K562 (cell line): ENCODE results near the gene LRP1. TPM values are rescaled to one million over a fixed set of nuclear protein-coding genes. Genes with fewer than 3 reads are reported as not detected.

Source experiments
- ATAC-seq: fragments of 200-7000 bp; cut with Tn5 transposase; 3 replicates; pipeline ENCODE4 v1.9.1; 2020; ENCODE audit warnings: moderate library complexity
- BruUV-seq: library from RNA; stranded (reverse); fragments of 400-500 nt; replicated peaks from 2 replicates; lab custom pipeline; 2021; lab: Mats Ljungman, UMichigan
- CTCF ChIA-PET: fragments of 300-600 bp; formaldehyde crosslinking; extraction: SDS; loops from one replicate; lab custom pipeline; 2021; ENCODE audit warnings: low intra/inter-chr PET ratio; lab: Yijun Ruan, JAX
- POLR2A ChIA-PET: fragments of 300-600, 350-650 bp; sonication (Branson Sonifier 250); formaldehyde crosslinking; extraction: SDS; loops from one replicate; lab custom pipeline; 2021; ENCODE audit warnings: antibody characterized with exemption, inconsistent platforms; lab: Yijun Ruan, JAX
- DNase-seq, 4 experiments: peaks; one replicate each; pipeline versions ENCODE4 v3.0.0 to v3.0.0-alpha.2; 2011 to 2018; ENCODE audit warnings: low spot score in 3 of 4, mixed read lengths in 3 of 4; ENCODE audit errors: extremely low read depth in 1 of 4
- FAIRE-seq: peaks from 2 replicates; lab custom pipeline; 2011; peaks lifted over from hg19 to GRCh38; lab: Jason Lieb, UNC
- H2AFZ ChIP-seq: 2 replicates; pipeline ENCODE4 v1.6.0; 2011; ENCODE audit warnings: low read depth, low read length, control low read depth, inconsistent platforms
- H3K27ac ChIP-seq: fragments of 200-600 bp; 3 replicates; pipeline ENCODE4 v1.8.0; 2011; ENCODE audit warnings: low read depth, mild to moderate bottlenecking, control low read depth, inconsistent platforms, low read length, moderate library complexity, mixed read lengths; ENCODE audit errors: extremely low read depth
- H3K27me3 ChIP-seq, 2 experiments: fragments of 300-600 bp in 1 of 2; 2 replicates in 1 of 2; 3 replicates in 1 of 2; pipeline versions ENCODE4 v1.6.0 to v1.8.0; 2011; ENCODE audit warnings: inconsistent platforms in 2 of 2, low read length in 2 of 2, mild to moderate bottlenecking in 1 of 2, mixed read lengths in 1 of 2, moderate library complexity in 1 of 2; ENCODE audit not compliant: control insufficient read depth in 2 of 2, insufficient read depth in 2 of 2
- H3K36me3 ChIP-seq: fragments of 300-600 bp; 3 replicates; pipeline ENCODE4 v1.8.0; 2011; ENCODE audit warnings: mild to moderate bottlenecking, low read length, inconsistent platforms; ENCODE audit not compliant: control insufficient read depth, insufficient read depth
- H3K4me1 ChIP-seq, 2 experiments: fragments of 200-600 bp in 1 of 2; replicated peaks in 1 of 2; 2 replicates in 1 of 2; 3 replicates in 1 of 2; pipeline versions ENCODE4 v1.5.1 to v1.8.0; 2011; ENCODE audit warnings: inconsistent platforms in 2 of 2, low read length in 2 of 2, mild to moderate bottlenecking in 1 of 2, mixed read lengths in 1 of 2, moderate library complexity in 1 of 2; ENCODE audit not compliant: control insufficient read depth in 2 of 2, insufficient read depth in 2 of 2
- H3K4me2 ChIP-seq: 2 replicates; pipeline ENCODE4 v1.6.1; 2011; ENCODE audit warnings: low read length, control low read depth, inconsistent platforms, mixed read lengths; ENCODE audit not compliant: insufficient read depth
- H3K4me3 ChIP-seq: fragments of 200-600 bp; sonication (generic), shearing (Covaris generic); 2 replicates; pipeline ENCODE4 v1.5.1; 2016; ENCODE audit warnings: control low read depth, inconsistent platforms
- H3K79me2 ChIP-seq: fragments of 200-600 bp; 3 replicates; pipeline ENCODE4 v1.8.0; 2011; ENCODE audit warnings: low read length, inconsistent platforms; ENCODE audit not compliant: control insufficient read depth, insufficient read depth
- H3K9ac ChIP-seq, 2 experiments: 2 replicates each; pipeline versions ENCODE4 v1.6.0 to v1.6.1; 2011; ENCODE audit warnings: low read depth in 2 of 2, low read length in 2 of 2, control low read depth in 1 of 2, inconsistent platforms in 1 of 2, mild to moderate bottlenecking in 1 of 2, mixed read lengths in 1 of 2; ENCODE audit not compliant: insufficient read depth in 1 of 2
- H3K9me1 ChIP-seq: one replicate; pipeline ENCODE4 v1.6.0; 2011; ENCODE audit warnings: inconsistent platforms, mild to moderate bottlenecking, low read length, moderate library complexity; ENCODE audit not compliant: control insufficient read depth, insufficient read depth
- H3K9me3 ChIP-seq: replicated peaks from 2 replicates; pipeline ENCODE4 v1.5.1; 2011; ENCODE audit warnings: low read depth, low read length, inconsistent platforms; ENCODE audit not compliant: control insufficient read depth, insufficient read depth
- H4K20me1 ChIP-seq: replicated peaks from 2 replicates; pipeline ENCODE4 v1.6.1; 2011; ENCODE audit warnings: low read length, inconsistent platforms, mixed read lengths; ENCODE audit not compliant: control insufficient read depth, insufficient read depth
- ARNT ChIP-seq, 2 experiments: fragments of 450-650 bp; IDR thresholded peaks; 2 replicates each; pipeline ENCODE4 v1.6.1; 2016; ENCODE audit warnings: mild to moderate bottlenecking in 1 of 2
- CBFA2T2 ChIP-seq: fragments of 450-650 bp; conservative IDR thresholded peaks from 2 replicates; pipeline ENCODE4 v1.6.1; 2017; ENCODE audit warnings: mild to moderate bottlenecking
- CEBPZ ChIP-seq: fragments of 150-350 bp; IDR thresholded peaks from 2 replicates; pipeline ENCODE4 v1.6.1; 2014; ENCODE audit warnings: low read depth, mild to moderate bottlenecking, low read length, borderline replicate concordance
- DPF2 ChIP-seq: fragments of 450-650 bp; IDR thresholded peaks from 2 replicates; pipeline ENCODE4 v1.6.1; 2016
- EGR1 ChIP-seq: fragments of 450-650 bp; conservative IDR thresholded peaks from 2 replicates; pipeline ENCODE4 v1.6.1; 2017; ENCODE audit warnings: mild to moderate bottlenecking
- KAT8 ChIP-seq: fragments of 450-650 bp; IDR thresholded peaks from 2 replicates; pipeline ENCODE4 v1.6.1; 2016; ENCODE audit warnings: low read depth, mild to moderate bottlenecking
- MBD2 ChIP-seq: sonication (generic); IDR thresholded peaks from 2 replicates; pipeline ENCODE4 v1.6.1; 2016; ENCODE audit warnings: low read depth, borderline replicate concordance
- NR2C1 ChIP-seq, 2 experiments: fragments of 450-650 bp; IDR thresholded peaks; 2 replicates each; pipeline ENCODE4 v1.6.1; 2017; ENCODE audit warnings: mild to moderate bottlenecking in 2 of 2, antibody characterized with exemption in 1 of 2, inconsistent platforms in 1 of 2, missing compliant biosample characterization in 1 of 2, missing genetic modification characterization in 1 of 2
- PKNOX1 ChIP-seq: fragments of 450-650 bp; IDR thresholded peaks from 2 replicates; pipeline ENCODE4 v1.6.1; 2016
- SIRT6 ChIP-seq: IDR thresholded peaks from one replicate; pipeline ENCODE4 v1.6.1; 2012; ENCODE audit warnings: low read depth, mild to moderate bottlenecking, control low read depth, inconsistent platforms, low read length, moderate library complexity
- WGBS: fragments of 100-300 bp; shearing (Covaris generic); methylation state at CpG from one replicate; pipeline ENCODE4 v1.1.6; 2016; ENCODE audit warnings: low coverage, mixed read lengths; ENCODE audit not compliant: insufficient coverage; ENCODE audit errors: missing lambda C conversion rate; 5-methylcytosine and 5-hydroxymethylcytosine counted together
- in situ Hi-C: fragments of 300-500 bp; cut with MboI; formaldehyde crosslinking; loops from 4 replicates; pipeline ENCODE4 v1.15.0; 2018; ENCODE audit warnings: inconsistent platforms, mixed read lengths
- intact Hi-C: fragments of 100-400 bp; cut with micrococcal nuclease; formaldehyde crosslinking; loops from 2 replicates; pipeline ENCODE4 v1.14.2; 2022
- polyA plus RNA-seq, 8 experiments: library from polyadenylated mRNA; depleted of rRNA in 4 of 8; stranded (reverse) in 5 of 8; unstranded in 3 of 8; fragments of >200 nt; fragmentation: Nextera tagmentation in 2 of 8; fragmentation: Illumina TruSeq in 1 of 8; extraction: Ambion mirVana in 2 of 8; extraction: Trizol in 1 of 8; gene quantifications; 2 replicates each; pipeline versions ENCODE4 v1.2.1 to v1.2.3, GENCODE V29; 2011 to 2014; ENCODE audit warnings: inconsistent platforms in 1 of 8, missing spikeins in 1 of 8
- total RNA-seq, 7 experiments: library from RNA; depleted of rRNA in 6 of 7; stranded (reverse); fragments of >200 nt in 6 of 7; fragmentation: Illumina TruSeq in 2 of 7; extraction: Trizol in 2 of 7; gene quantifications; 2 replicates each; pipeline versions ENCODE4 v1.2.1 to v1.2.3, GENCODE V29; 2011 to 2021; ENCODE audit warnings: low replicate concordance in 1 of 7
- TF ChIP-seq, protein P1 (sequence below), 3 experiments: IDR thresholded peaks in 2 of 3; conservative IDR thresholded peaks in 1 of 3; 2 replicates each; pipeline ENCODE4 v1.5.1; 2011 to 2012; ENCODE audit warnings: low read length in 3 of 3, mild to moderate bottlenecking in 3 of 3, control low read depth in 2 of 3, improper control_type of control experiment in 1 of 3, inconsistent platforms in 1 of 3, low read depth in 1 of 3, mixed read lengths in 1 of 3, moderate library complexity in 1 of 3; ENCODE audit not compliant: insufficient read depth in 2 of 3

The LRP1 gene
- total and polyA plus RNA-seq, 9 of the 15 experiments (the other 6 are each of a cell fraction or from before 2014, with no cell fraction given): 0.04 to 0.64 (median 0.19) TPM; not detected in 2

DNA sequence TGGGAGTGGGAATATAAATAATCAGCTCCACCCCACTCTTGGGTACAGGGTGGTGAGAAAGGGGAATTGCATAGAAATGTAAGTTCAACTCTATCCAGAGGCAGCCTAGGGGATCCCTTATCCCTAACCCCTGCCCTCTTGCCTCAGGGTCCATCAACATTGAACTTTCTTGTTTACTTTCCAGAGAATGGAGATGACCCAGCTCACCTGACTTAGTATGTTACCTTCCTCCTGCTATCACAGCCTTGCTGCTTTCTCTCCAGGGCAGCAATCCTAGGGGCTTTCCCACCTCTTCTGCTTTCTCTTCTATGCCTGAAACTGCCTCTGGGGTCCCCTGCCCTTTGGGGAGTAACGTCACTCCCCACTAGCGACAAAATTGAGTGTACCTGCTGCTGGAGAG, 2.7 kb downstream of the LRP1 start (continued):
- TF ChIP-seq, protein P1, sequence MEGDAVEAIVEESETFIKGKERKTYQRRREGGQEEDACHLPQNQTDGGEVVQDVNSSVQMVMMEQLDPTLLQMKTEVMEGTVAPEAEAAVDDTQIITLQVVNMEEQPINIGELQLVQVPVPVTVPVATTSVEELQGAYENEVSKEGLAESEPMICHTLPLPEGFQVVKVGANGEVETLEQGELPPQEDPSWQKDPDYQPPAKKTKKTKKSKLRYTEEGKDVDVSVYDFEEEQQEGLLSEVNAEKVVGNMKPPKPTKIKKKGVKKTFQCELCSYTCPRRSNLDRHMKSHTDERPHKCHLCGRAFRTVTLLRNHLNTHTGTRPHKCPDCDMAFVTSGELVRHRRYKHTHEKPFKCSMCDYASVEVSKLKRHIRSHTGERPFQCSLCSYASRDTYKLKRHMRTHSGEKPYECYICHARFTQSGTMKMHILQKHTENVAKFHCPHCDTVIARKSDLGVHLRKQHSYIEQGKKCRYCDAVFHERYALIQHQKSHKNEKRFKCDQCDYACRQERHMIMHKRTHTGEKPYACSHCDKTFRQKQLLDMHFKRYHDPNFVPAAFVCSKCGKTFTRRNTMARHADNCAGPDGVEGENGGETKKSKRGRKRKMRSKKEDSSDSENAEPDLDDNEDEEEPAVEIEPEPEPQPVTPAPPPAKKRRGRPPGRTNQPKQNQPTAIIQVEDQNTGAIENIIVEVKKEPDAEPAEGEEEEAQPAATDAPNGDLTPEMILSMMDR (IDR thresholded peaks at IDR 0.05 in 2 of 3, conservative IDR thresholded peaks at IDR 0.05 in 1 of 3; ENCODE audit: insufficient read depth in 2 of 3, low read depth in 1 of 3, low read length in 3 of 3): no peak
- TF ChIP-seq DPF2: no peak
- no peak for TF ChIP-seq CBFA2T2
- no peak for TF ChIP-seq SIRT6
- TF ChIP-seq EGR1: no peak
- TF ChIP-seq MBD2: no peak
- no peak for TF ChIP-seq KAT8
- TF ChIP-seq, all 486 proteins: peak for 0

- 37% methylated on average over 8 of the region's 9 CpGs for WGBS
- no peaks in the 10 kb centered on the region for H3K36me3 ChIP-seq
- intact Hi-C loops: no loop called here
- H3K4me1 ChIP-seq: peaks cover 11 to 34% of the 10 kb centered on the region in 2 experiments
- no peak overlapping the region for H3K4me3 ChIP-seq
- H2AFZ ChIP-seq: peak overlapping the region; percentile 39; the same call in 1 of the 2 replicates
- no peaks in the 10 kb centered on the region for H3K9me1 ChIP-seq
- no peaks in the 10 kb centered on the region for H3K9me3 ChIP-seq
- no peak overlapping the region for H3K27ac ChIP-seq
- DNase-seq: no peak
- no peaks in the 10 kb centered on the region for H4K20me1 ChIP-seq
- CTCF ChIA-PET: no interaction called here
- POLR2A ChIA-PET: interaction anchor here (0.6 to 1.4 kb wide), 2 partner anchors 20 to 45 kb away, joined by 3 to 5 read pairs; no protein-coding TSS in a partner anchor
- BruUV-seq: no TSS peak
- TF ChIP-seq ARNT (IDR thresholded peaks at IDR 0.05) (no peak), NR2C1 (IDR thresholded peaks at IDR 0.05) (no peak), NR2C1 (tag; IDR thresholded peaks at IDR 0.05) (peak; percentile 39; the same call in 1 of the 2 replicates), CEBPZ (no peak), PKNOX1 (0 out of 2 replicates have a peak, but pooled peaks have one; percentile 33)
- TF ChIP-seq, all 486 proteins: peak for 2
- ATAC-seq: no peak
- H3K79me2 ChIP-seq: no peaks in the 10 kb centered on the region
- H3K9ac ChIP-seq: peak overlapping the region in 1 of 2 experiments; percentile 8; a peak in 1 of 4 replicates
- H3K4me2 ChIP-seq: no peak overlapping the region
- no peak for FAIRE-seq
- in situ Hi-C loops: no loop called here
- H3K27me3 ChIP-seq: no peaks in the 10 kb centered on the region
These were observed 3.8 kb downstream of the LRP1 start for GRCh38 chr12:57131896-57132744.
